ENCODE results near the gene TMEM18.

GRCh38 chr2:719191-719590 lies 42.0 kb upstream of the TMEM18 start:
- TF ChIP-seq EZH2 (IDR thresholded peaks at IDR 0.05; ENCODE audit: insufficient read depth, poor library complexity, severe bottlenecking): no peak
- TF ChIP-seq EZH2phosphoT487 (IDR thresholded peaks at IDR 0.05; ENCODE audit: insufficient read depth, low read depth): no peak
